HCT116 (cell line): ENCODE data around the gene OTOP1. TPM values are rescaled to one million over a fixed set of nuclear protein-coding genes. Genes with fewer than 3 reads are reported as not detected.

ENCODE experiments used
- ATAC-seq: fragments of 200-7000 bp; cut with Tn5 transposase; 2 replicates; pipeline ENCODE4 v1.9.1; 2020; ENCODE audit warnings: mild to moderate bottlenecking, moderate library complexity
- BruUV-seq: library from RNA; stranded (reverse); fragments of 400-500 nt; replicated peaks from 2 replicates; lab custom pipeline; 2021; lab: Mats Ljungman, UMichigan
- CTCF ChIA-PET: fragments of 300-600 bp; sonication (Branson Sonifier 250); formaldehyde crosslinking; loops from one replicate; lab custom pipeline; 2021; ENCODE audit warnings: antibody characterized with exemption; lab: Charles Lee
- POLR2A ChIA-PET: fragments of 300-600, 350-600 bp; sonication (Branson Sonifier 250); formaldehyde crosslinking; loops from one replicate; lab custom pipeline; 2021; ENCODE audit warnings: antibody characterized with exemption; lab: Charles Lee
- RAD21 ChIA-PET, 2 experiments: fragments of 300-600 bp; sonication (Branson Sonifier 250); formaldehyde crosslinking; loops; one replicate each; lab custom pipeline; 2023; ENCODE audit warnings: low total read pairs in 2 of 2; ENCODE audit not compliant: uncharacterized antibody in 2 of 2, unreplicated experiment in 2 of 2, low non-redundant PET in 1 of 2; lab: Charles Lee
- DNase-seq: peaks from one replicate; pipeline ENCODE4 v3.0.0-alpha.2; 2010; ENCODE audit warnings: low read depth, low spot score
- H2AFZ ChIP-seq: fragments of 200-600 bp; shearing (Covaris generic), sonication (generic); 2 replicates; pipeline ENCODE4 v1.6.1; 2017; ENCODE audit warnings: low read depth, mixed run types, mixed read lengths, antibody characterized with exemption, low read length; ENCODE audit not compliant: poor library complexity, severe bottlenecking
- H3K27ac ChIP-seq: 2 replicates; pipeline ENCODE4 v1.5.1; 2012; ENCODE audit warnings: low read depth, low read length
- H3K27me3 ChIP-seq: fragments of 200-600 bp; sonication (generic); 2 replicates; pipeline ENCODE4 v1.6.1; 2016; ENCODE audit warnings: mixed run types, low read length, mixed read lengths; ENCODE audit not compliant: insufficient read depth
- H3K36me3 ChIP-seq, 2 experiments: fragments of 200-500 bp in 1 of 2; fragments of 200-600 bp in 1 of 2; sonication (Bioruptor generic) in 1 of 2; sonication (generic) in 1 of 2; 2 replicates each; pipeline versions ENCODE4 v1.5.1 to v1.6.1; 2014 to 2016; ENCODE audit warnings: low read length in 2 of 2, inconsistent platforms in 1 of 2, mixed read lengths in 1 of 2, mixed run types in 1 of 2; ENCODE audit not compliant: insufficient read depth in 2 of 2, control insufficient read depth in 1 of 2
- H3K4me1 ChIP-seq, 2 experiments: fragments of 200-600 bp in 1 of 2; sonication (generic) in 1 of 2; 2 replicates each; pipeline versions ENCODE4 v1.5.1 to v1.6.1; 2012 to 2017; ENCODE audit warnings: low read length in 2 of 2, inconsistent platforms in 1 of 2, mild to moderate bottlenecking in 1 of 2, mixed read lengths in 1 of 2, mixed run types in 1 of 2, moderate library complexity in 1 of 2; ENCODE audit not compliant: insufficient read depth in 2 of 2, control insufficient read depth in 1 of 2
- H3K4me2 ChIP-seq: fragments of 200-600 bp; sonication (generic); 2 replicates; pipeline ENCODE4 v1.6.1; 2017; ENCODE audit warnings: mixed run types, low read length, mixed read lengths
- H3K4me3 ChIP-seq, 2 experiments: fragments of 200-600 bp in 1 of 2; sonication (generic) in 1 of 2; replicated peaks in 1 of 2; 2 replicates each; pipeline ENCODE4 v1.5.1; 2011 to 2016; ENCODE audit warnings: low read length in 2 of 2, control low read depth in 1 of 2, low read depth in 1 of 2, mild to moderate bottlenecking in 1 of 2, mixed read lengths in 1 of 2, mixed run types in 1 of 2
- H3K79me2 ChIP-seq: fragments of 200-600 bp; sonication (generic); 2 replicates; pipeline ENCODE4 v1.6.1; 2017; ENCODE audit warnings: mild to moderate bottlenecking, mixed run types, low read length, moderate library complexity, mixed read lengths; ENCODE audit not compliant: insufficient read depth
- H3K9ac ChIP-seq: fragments of 200-600 bp; sonication (generic); 2 replicates; pipeline ENCODE4 v1.6.1; 2016; ENCODE audit warnings: low read length, mixed read lengths
- H3K9me2 ChIP-seq: fragments of 200-600 bp; sonication (generic), shearing (Covaris generic); 2 replicates; pipeline ENCODE4 v1.6.1; 2017; ENCODE audit warnings: mixed run types, mild to moderate bottlenecking, moderate library complexity; ENCODE audit not compliant: insufficient read depth
- H3K9me3 ChIP-seq, 2 experiments: fragments of 200-500 bp in 1 of 2; fragments of 200-600 bp in 1 of 2; sonication (Bioruptor generic) in 1 of 2; sonication (generic) in 1 of 2; 2 replicates each; pipeline ENCODE4 v1.6.1; 2014 to 2017; ENCODE audit warnings: low read length in 2 of 2, mixed read lengths in 2 of 2, inconsistent platforms in 1 of 2, low read depth in 1 of 2, mild to moderate bottlenecking in 1 of 2, mixed run types in 1 of 2, moderate library complexity in 1 of 2; ENCODE audit not compliant: control insufficient read depth in 1 of 2, insufficient read depth in 1 of 2
- H4K20me1 ChIP-seq: fragments of 200-600 bp; sonication (generic), shearing (Covaris generic); 2 replicates; pipeline ENCODE4 v1.6.1; 2017; ENCODE audit warnings: mixed run types, mild to moderate bottlenecking, moderate library complexity; ENCODE audit not compliant: insufficient read depth
- ATF3 ChIP-seq: IDR thresholded peaks from 2 replicates; pipeline ENCODE4 v1.6.1; 2012
- CBX3 ChIP-seq: IDR thresholded peaks from 2 replicates; pipeline ENCODE4 v1.6.1; 2012; ENCODE audit warnings: low read depth
- CEBPB ChIP-seq: IDR thresholded peaks from 2 replicates; pipeline ENCODE4 v1.6.1; 2012; ENCODE audit warnings: low read depth
- CTCF ChIP-seq, 3 experiments: fragments of 200-600 bp in 1 of 3; sonication (generic) in 1 of 3; IDR thresholded peaks in 2 of 3; conservative IDR thresholded peaks in 1 of 3; 2 replicates each; pipeline ENCODE4 v1.5.1; 2012 to 2017; ENCODE audit warnings: low read depth in 2 of 3, low read length in 2 of 3, antibody characterized with exemption in 1 of 3, borderline replicate concordance in 1 of 3, control low read depth in 1 of 3, mild to moderate bottlenecking in 1 of 3, mixed read lengths in 1 of 3, mixed run types in 1 of 3, moderate library complexity in 1 of 3; ENCODE audit not compliant: insufficient read depth in 1 of 3
- EGR1 ChIP-seq: IDR thresholded peaks from 2 replicates; pipeline ENCODE4 v1.6.1; 2012; ENCODE audit warnings: low read depth
- ELF1 ChIP-seq: IDR thresholded peaks from 2 replicates; pipeline ENCODE4 v1.6.1; 2012; ENCODE audit warnings: low read depth, borderline replicate concordance
- EZH2 ChIP-seq: fragments of 200-600 bp; sonication (generic); IDR thresholded peaks from 2 replicates; pipeline ENCODE4 v1.6.1; 2017; ENCODE audit warnings: antibody characterized with exemption, mixed run types
- EZH2phosphoT487 ChIP-seq: fragments of 200-600 bp; IDR thresholded peaks from 2 replicates; pipeline ENCODE4 v1.6.1; 2018; ENCODE audit warnings: antibody characterized with exemption, borderline replicate concordance
- FOSL1 ChIP-seq: IDR thresholded peaks from 2 replicates; pipeline ENCODE4 v1.6.1; 2012; ENCODE audit warnings: low read depth
- MAX ChIP-seq: IDR thresholded peaks from 2 replicates; pipeline ENCODE4 v1.6.1; 2012
- POLR2AphosphoS5 ChIP-seq: IDR thresholded peaks from 2 replicates; pipeline ENCODE4 v1.6.1; 2011; ENCODE audit warnings: mild to moderate bottlenecking, low read depth, low read length, moderate library complexity
- RAD21 ChIP-seq: IDR thresholded peaks from 2 replicates; pipeline ENCODE4 v1.6.1; 2012; ENCODE audit warnings: low read depth, mild to moderate bottlenecking
- REST ChIP-seq: IDR thresholded peaks from 2 replicates; pipeline ENCODE4 v1.6.1; 2012; ENCODE audit warnings: low read depth
- SIN3A ChIP-seq: IDR thresholded peaks from 2 replicates; pipeline ENCODE4 v1.6.1; 2012; ENCODE audit warnings: low read depth
- SP1 ChIP-seq: IDR thresholded peaks from 2 replicates; pipeline ENCODE4 v1.6.1; 2012; ENCODE audit warnings: low read depth
- TCF7L2 ChIP-seq: IDR thresholded peaks from 2 replicates; pipeline ENCODE4 v1.7.0; 2011; ENCODE audit warnings: borderline replicate concordance, inconsistent platforms; ENCODE audit not compliant: insufficient read depth, insufficient read length; ENCODE audit errors: extremely low read depth
- YY1 ChIP-seq: IDR thresholded peaks from 2 replicates; pipeline ENCODE4 v1.6.1; 2011; ENCODE audit warnings: low read length, low read depth, moderate library complexity, mild to moderate bottlenecking; ENCODE audit not compliant: insufficient replicate concordance; ENCODE audit errors: extremely low read depth
- ZBTB33 ChIP-seq: IDR thresholded peaks from 2 replicates; pipeline ENCODE4 v1.6.1; 2011; ENCODE audit warnings: mild to moderate bottlenecking, low read length, moderate library complexity; ENCODE audit not compliant: insufficient replicate concordance; ENCODE audit errors: extremely low read depth
- ZNF274 ChIP-seq: fragments of 200-500 bp; sonication (Bioruptor generic); IDR thresholded peaks from 2 replicates; pipeline ENCODE4 v1.6.1; 2014; ENCODE audit warnings: mild to moderate bottlenecking, low read depth, low read length, inconsistent platforms
- intact Hi-C: fragments of 100-400 bp; cut with micrococcal nuclease; formaldehyde crosslinking; loops from 2 replicates; pipeline ENCODE4 v1.10.0; 2022
- total RNA-seq: library from RNA; stranded (reverse); gene quantifications from one replicate; pipeline ENCODE4 v1.2.1, GENCODE V29; 2021; ENCODE audit not compliant: unreplicated experiment

OTOP1 gene
- total RNA-seq, 1 experiment from 2014 or later = not detected

GRCh38 chr4:4249866-4250265, 23.1 kb upstream of the OTOP1 start:
- RAD21 ChIA-PET = no interaction called here
- peaks cover 3 to 4% of the 10 kb centered on the region in 2 experiments; a peak in 2 of 4 replicates for H3K36me3 ChIP-seq
- H4K20me1 ChIP-seq = no peaks in the 10 kb centered on the region
- H3K4me2 ChIP-seq = no peak overlapping the region
- POLR2A ChIA-PET = no interaction called here
- intact Hi-C loops = loop anchor here (10.0 kb wide), 1 partner anchor 1565 kb away; no protein-coding TSS in a partner anchor
- ATAC-seq = no peak
- no peaks in the 10 kb centered on the region for H3K9me3 ChIP-seq
- H3K9ac ChIP-seq = no peak overlapping the region
- H3K9me2 ChIP-seq = no peaks in the 10 kb centered on the region
- H3K79me2 ChIP-seq = peaks cover 16% of the 10 kb centered on the region
- no peak overlapping the region for H3K27ac ChIP-seq
- no peak overlapping the region for H2AFZ ChIP-seq
- TF ChIP-seq CEBPB = no peak
- TF ChIP-seq SIN3A = no peak
- TF ChIP-seq REST = no peak
- TF ChIP-seq ATF3 = no peak
- no peak for TF ChIP-seq EZH2
- TF ChIP-seq RAD21 = no peak
- no peak for TF ChIP-seq EZH2phosphoT487
- TF ChIP-seq CTCF (IDR thresholded peaks at IDR 0.05 in 2 of 3, conservative IDR thresholded peaks at IDR 0.05 in 1 of 3; ENCODE audit: borderline replicate concordance in 1 of 3, insufficient read depth in 1 of 3, low read depth in 2 of 3, low read length in 2 of 3) = no peak
- TF ChIP-seq SP1 = no peak
- no peak for TF ChIP-seq FOSL1
- no peak for TF ChIP-seq CBX3
- TF ChIP-seq ZBTB33 = no peak
- no peak for TF ChIP-seq MAX
- TF ChIP-seq EGR1 = no peak
- TF ChIP-seq TCF7L2 = no peak
- no peak for TF ChIP-seq ZNF274
- TF ChIP-seq POLR2AphosphoS5 = no peak
- no peak for TF ChIP-seq YY1
- no peak for TF ChIP-seq ELF1
- TF ChIP-seq, all 23 proteins: peak for 0
- BruUV-seq = no TSS peak
- CTCF ChIA-PET = interaction anchor here (2.3 kb wide), 1 partner anchor 10 kb away, joined by 8 read pairs; no protein-coding TSS in a partner anchor
- Histone ChIP-seq H3K4me3 (no peak overlapping the region), H3K4me1 (peaks cover 8 to 20% of the 10 kb centered on the region in 2 experiments), H3K27me3 (no peaks in the 10 kb centered on the region)
- no peak for DNase-seq
